OCI-LY3 (cell line): Measurements from ENCODE around the gene PRKAR1A.

ENCODE experiments used
- H2AFZ ChIP-seq: fragments of 200-600, 300-600 bp; shearing (Covaris generic); 2 replicates; pipeline ENCODE4 v1.6.0; 2014; ENCODE audit warnings: antibody characterized with exemption, low read depth, low read length
- H3K27ac ChIP-seq: fragments of 200-600, 300-600 bp; sonication (generic); 2 replicates; pipeline ENCODE4 v1.5.1; 2014; ENCODE audit warnings: mild to moderate bottlenecking, low read length, moderate library complexity, mixed read lengths
- H3K27me3 ChIP-seq: fragments of 200-600, 300-600 bp; sonication (generic); 2 replicates; pipeline ENCODE4 v1.6.1; 2014; ENCODE audit warnings: low read depth, low read length, mixed read lengths
- H3K36me3 ChIP-seq: fragments of 200-600, 300-600 bp; sonication (generic); replicated peaks from 2 replicates; pipeline ENCODE3; 2014; ENCODE audit warnings: low read depth, low read length, mixed read lengths
- H3K4me1 ChIP-seq: fragments of 300-600, 200-600 bp; sonication (generic); 2 replicates; pipeline ENCODE4 v1.6.1; 2014; ENCODE audit warnings: low read length, mixed read lengths
- H3K4me2 ChIP-seq: fragments of 200-600, 300-600 bp; sonication (generic); 2 replicates; pipeline ENCODE4 v1.6.1; 2014; ENCODE audit warnings: low read length, mixed read lengths
- H3K4me3 ChIP-seq: fragments of 300-600, 200-600 bp; sonication (generic); 2 replicates; pipeline ENCODE4 v1.5.1; 2014; ENCODE audit warnings: antibody characterized with exemption, mild to moderate bottlenecking, low read length, moderate library complexity
- H3K79me2 ChIP-seq: fragments of 300-600, 200-600 bp; shearing (Covaris generic); 2 replicates; pipeline ENCODE4 v1.6.1; 2014; ENCODE audit warnings: mild to moderate bottlenecking, low read length, mixed read lengths
- H3K9ac ChIP-seq: fragments of 300-600, 200-600 bp; shearing (Covaris generic); 2 replicates; pipeline ENCODE4 v1.6.0; 2014; ENCODE audit warnings: mild to moderate bottlenecking, low read length, moderate library complexity
- H3K9me3 ChIP-seq: fragments of 200-600, 300-600 bp; shearing (Covaris generic); 2 replicates; pipeline ENCODE4 v1.6.1; 2014; ENCODE audit warnings: low read length, mixed read lengths; ENCODE audit not compliant: insufficient read depth
- H4K20me1 ChIP-seq: fragments of 200-600, 300-600 bp; sonication (generic); 2 replicates; pipeline ENCODE4 v1.6.1; 2016; ENCODE audit warnings: low read length, mixed read lengths; ENCODE audit not compliant: insufficient read depth
- CTCF ChIP-seq: fragments of 200-600, 300-600 bp; sonication (generic); IDR thresholded peaks from 2 replicates; pipeline ENCODE4 v1.5.1; 2014; ENCODE audit warnings: antibody characterized with exemption, low read length, low read depth
- EZH2phosphoT487 ChIP-seq: fragments of 200-600 bp; shearing (Covaris generic); IDR thresholded peaks from 2 replicates; pipeline ENCODE4 v1.6.1; 2018; ENCODE audit warnings: antibody characterized with exemption, mixed run types, low read depth

Gene PRKAR1A

GRCh38 chr17:68584581-68585303 lies 72.5 kb downstream of the PRKAR1A start:
- Histone ChIP-seq H3K9ac (no peak overlapping the region), H3K4me2 (no peak overlapping the region), H3K4me1 (no peaks in the 10 kb centered on the region), H3K36me3 (no peaks in the 10 kb centered on the region), H4K20me1 (no peaks in the 10 kb centered on the region), H3K79me2 (no peaks in the 10 kb centered on the region), H3K9me3 (no peaks in the 10 kb centered on the region), H3K27me3 (no peaks in the 10 kb centered on the region), H3K27ac (no peak overlapping the region), H2AFZ (no peak overlapping the region), H3K4me3 (no peak overlapping the region)
- TF ChIP-seq CTCF (no peak), EZH2phosphoT487 (no peak)

- TF ChIP-seq EZH2phosphoT487 (no peak), CTCF (no peak)
- H3K9ac ChIP-seq, result no peak overlapping the region
- H3K4me2 ChIP-seq, result no peak overlapping the region
- no peaks in the 10 kb centered on the region for H3K36me3 ChIP-seq
- no peaks in the 10 kb centered on the region for H3K9me3 ChIP-seq
- H2AFZ ChIP-seq, result no peak overlapping the region
- H3K79me2 ChIP-seq, result no peaks in the 10 kb centered on the region
- H3K27ac ChIP-seq, result no peak overlapping the region
- H3K4me3 ChIP-seq, result no peak overlapping the region
- H3K4me1 ChIP-seq, result no peaks in the 10 kb centered on the region
- no peaks in the 10 kb centered on the region for H3K27me3 ChIP-seq
- H4K20me1 ChIP-seq, result no peaks in the 10 kb centered on the region
Measured at GRCh38 chr17:68585643-68586042, 73.4 kb downstream of the PRKAR1A start.

GRCh38 chr17:68587026-68587425 lies 74.8 kb downstream of the PRKAR1A start:
- Histone ChIP-seq H3K4me1 (no peaks in the 10 kb centered on the region), H3K27ac (no peak overlapping the region), H3K4me2 (no peak overlapping the region), H3K79me2 (no peaks in the 10 kb centered on the region), H3K4me3 (no peak overlapping the region), H3K27me3 (no peaks in the 10 kb centered on the region), H2AFZ (no peak overlapping the region), H3K9ac (no peak overlapping the region), H3K36me3 (no peaks in the 10 kb centered on the region), H4K20me1 (no peaks in the 10 kb centered on the region), H3K9me3 (no peaks in the 10 kb centered on the region)
- no peak for TF ChIP-seq EZH2phosphoT487
- no peak for TF ChIP-seq CTCF

GRCh38 chr17:68587847-68588246 lies 75.6 kb downstream of the PRKAR1A start:
- H3K4me1 ChIP-seq, result no peaks in the 10 kb centered on the region
- no peak overlapping the region for H3K27ac ChIP-seq
- peaks cover 2% of the 10 kb centered on the region; the same call in 1 of the 2 replicates for H3K27me3 ChIP-seq
- H3K9ac ChIP-seq, result no peak overlapping the region
- H3K4me3 ChIP-seq, result no peak overlapping the region
- TF ChIP-seq EZH2phosphoT487, result no peak
- no peak for TF ChIP-seq CTCF
- no peaks in the 10 kb centered on the region for H3K36me3 ChIP-seq
- H3K9me3 ChIP-seq, result no peaks in the 10 kb centered on the region
- H3K4me2 ChIP-seq, result no peak overlapping the region
- no peaks in the 10 kb centered on the region for H4K20me1 ChIP-seq
- no peak overlapping the region for H2AFZ ChIP-seq
- no peaks in the 10 kb centered on the region for H3K79me2 ChIP-seq
